Tibial artery (tissue), 4 donors: ENCODE results near the gene KRTAP9-4.
"Not testable (repeated sequence)": the region's sequence is repeated elsewhere in the genome, so short reads cannot be mapped to it uniquely, and the experiment has no call there.

Experiments used
- DNase-seq, 2 donors: peaks; one replicate each; pipeline ENCODE4 v3.0.0-alpha.2; 2019
- H3K27ac ChIP-seq, 2 donors: fragments of 200-600 bp; sonication (generic) in 1 of 2; 1 replicate in 1 of 2; 2 replicates in 1 of 2; pipeline ENCODE4 v1.5.1; 2018 to 2019; ENCODE audit warnings: mild to moderate bottlenecking in 1 of 2
- H3K27me3 ChIP-seq, 2 donors: fragments of 200-600 bp; sonication (generic) in 1 of 2; one replicate each; pipeline versions ENCODE4 v1.5.1 to v1.6.0; 2016 to 2019
- H3K36me3 ChIP-seq, 3 donors: fragments of 200-600 bp; sonication (generic) in 2 of 3; one replicate each; pipeline ENCODE4 v1.5.1; 2016 to 2019; ENCODE audit warnings: mild to moderate bottlenecking in 2 of 3
- H3K4me1 ChIP-seq, 4 donors: fragments of 200-600 bp; sonication (generic) in 2 of 4; 1 replicate in 3 of 4; 2 replicates in 1 of 4; pipeline ENCODE4 v1.5.1; 2016 to 2019
- H3K4me3 ChIP-seq, 2 donors: fragments of 200-600 bp; sonication (generic) in 1 of 2; 1 replicate in 1 of 2; 2 replicates in 1 of 2; pipeline ENCODE4 v1.5.1; 2018 to 2019; ENCODE audit warnings: mild to moderate bottlenecking in 2 of 2
- H3K9me3 ChIP-seq, 3 donors: fragments of 200-600 bp; sonication (generic) in 1 of 3; one replicate each; pipeline ENCODE4 v1.5.1; 2016 to 2019
- CTCF ChIP-seq, 2 experiments: fragments of 200-600 bp in 1 of 2; fragments of 450-650 bp in 1 of 2; IDR thresholded peaks; one replicate each; pipeline ENCODE4 v1.5.1; 2017 to 2019; ENCODE audit warnings: antibody characterized with exemption in 2 of 2, mild to moderate bottlenecking in 1 of 2, moderate library complexity in 1 of 2
- intact Hi-C: fragments of 100-400 bp; cut with DNase I; formaldehyde crosslinking; loops from one replicate; pipeline ENCODE4 v1.15.0; 2023; ENCODE audit warnings: low total_unique reads

Gene KRTAP9-4

DNA sequence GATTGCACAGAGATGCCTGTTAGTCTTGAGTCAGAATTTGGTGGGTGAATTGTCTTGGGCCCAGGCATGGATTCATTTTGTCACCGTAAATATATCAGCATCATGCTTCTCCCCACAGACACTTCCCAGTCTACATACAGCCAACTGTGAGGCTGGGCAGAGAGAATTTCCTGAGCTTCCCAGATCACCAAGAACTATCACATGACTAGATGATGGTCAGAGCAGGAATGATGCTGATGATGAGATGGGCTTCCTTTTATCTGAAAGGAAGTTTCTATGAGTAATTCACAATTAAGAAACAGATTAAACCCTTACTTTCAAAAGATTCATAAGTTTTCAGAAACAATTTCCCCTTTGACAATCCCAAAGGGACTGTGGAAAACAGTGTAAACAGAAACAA is 5.4 kb downstream of the KRTAP9-4 start:
- no peaks in the 10 kb centered on the region for H3K36me3 ChIP-seq
- H3K27me3 ChIP-seq = peaks cover 0 to 10% of the 10 kb centered on the region in 2 donors
- TF ChIP-seq CTCF (IDR thresholded peaks at IDR 0.05) = no peak
- intact Hi-C loops = no loop called here
- no peak overlapping the region for H3K27ac ChIP-seq
- H3K4me1 ChIP-seq = no peaks in the 10 kb centered on the region
- no peaks in the 10 kb centered on the region for H3K9me3 ChIP-seq
- H3K4me3 ChIP-seq = no peak overlapping the region
- DNase-seq = no peak

- peaks cover 0 to 13% of the 10 kb centered on the region in 2 donors for H3K27me3 ChIP-seq
- intact Hi-C loops, H3K4me1 ChIP-seq: not testable (repeated sequence)
Measured at GRCh38 chr17:41255381-41256290, 6.1 kb downstream of the KRTAP9-4 start, which contains the start of gene KRTAP9-9. Gene KRTAP9-9 (plus strand): TSS chr17:41255384.

GRCh38 chr17:41256291-41256685 is 6.8 kb downstream of the KRTAP9-4 start:
- H3K27ac ChIP-seq = no peak overlapping the region
- H3K36me3 ChIP-seq = no peaks in the 10 kb centered on the region
- no peaks in the 10 kb centered on the region for H3K4me1 ChIP-seq
- H3K4me3 ChIP-seq = no peak overlapping the region
- intact Hi-C loops = no loop called here
- no peak for DNase-seq
- TF ChIP-seq CTCF (IDR thresholded peaks at IDR 0.05) = no peak
- no peaks in the 10 kb centered on the region for H3K9me3 ChIP-seq
- peaks cover 0 to 13% of the 10 kb centered on the region in 2 donors for H3K27me3 ChIP-seq

More at GRCh38 chr17:41255381-41256290, 6.1 kb downstream of the KRTAP9-4 start, which contains the start of gene KRTAP9-9:
- not testable (repeated sequence) for H3K4me3 ChIP-seq, H3K9me3 ChIP-seq, H3K36me3 ChIP-seq, H3K27ac ChIP-seq, DNase-seq

DNA sequence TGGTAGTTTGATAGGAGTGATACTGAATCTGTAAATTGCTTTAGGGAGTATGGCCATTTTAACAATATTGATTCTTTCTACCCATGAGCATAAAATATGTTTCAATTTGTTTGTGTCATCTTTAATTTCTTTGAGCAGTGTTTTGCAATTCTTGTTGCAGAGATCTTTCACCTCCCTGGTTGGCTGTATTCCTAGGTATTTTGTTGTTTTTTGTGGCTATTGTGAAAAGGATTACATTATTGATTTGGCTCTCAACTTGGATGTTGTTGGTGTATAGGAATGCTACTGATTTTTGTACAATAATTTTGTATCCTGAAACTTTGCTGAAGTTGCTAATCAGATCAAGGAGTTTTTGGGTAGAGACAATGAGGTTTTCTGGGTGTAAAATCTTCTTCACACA is 8.9 kb downstream of the KRTAP9-4 start:
- no peak for DNase-seq
- Histone ChIP-seq H3K4me1 (no peaks in the 10 kb centered on the region), H3K27ac (no peak overlapping the region), H3K36me3 (no peaks in the 10 kb centered on the region), H3K27me3 (peaks cover 0 to 13% of the 10 kb centered on the region in 2 donors), H3K4me3 (no peak overlapping the region), H3K9me3 (no peaks in the 10 kb centered on the region)
- intact Hi-C loops = no loop called here
- no peak for TF ChIP-seq CTCF (IDR thresholded peaks at IDR 0.05)

GRCh38 chr17:41263212-41263611 is 13.7 kb downstream of the KRTAP9-4 start:
- no peaks in the 10 kb centered on the region for H3K4me1 ChIP-seq
- H3K27me3 ChIP-seq = peaks cover 0 to 8% of the 10 kb centered on the region in 2 donors
- DNase-seq = no peak
- no peaks in the 10 kb centered on the region for H3K9me3 ChIP-seq
- intact Hi-C loops = no loop called here
- no peaks in the 10 kb centered on the region for H3K36me3 ChIP-seq
- H3K27ac ChIP-seq = no peak overlapping the region
- no peak overlapping the region for H3K4me3 ChIP-seq
- no peak for TF ChIP-seq CTCF (IDR thresholded peaks at IDR 0.05)

- Histone ChIP-seq H3K9me3 (no peaks in the 10 kb centered on the region), H3K4me1 (no peaks in the 10 kb centered on the region), H3K36me3 (no peaks in the 10 kb centered on the region), H3K4me3 (no peak overlapping the region), H3K27ac (no peak overlapping the region), H3K27me3 (peaks cover 0 to 3% of the 10 kb centered on the region in 2 donors)
- no peak for DNase-seq
- intact Hi-C loops = no loop called here
- TF ChIP-seq CTCF (IDR thresholded peaks at IDR 0.05) = no peak
Measured at GRCh38 chr17:41264599-41264998, 15.1 kb downstream of the KRTAP9-4 start.
